Left lobe of liver (tissue), 2 donors: ENCODE results near the gene OXLD1. TPM values are rescaled to one million over a fixed set of nuclear protein-coding genes. Genes with fewer than 3 reads are reported as not detected.
A peak's percentile ranks its signal among the peaks of the same experiment; 100 is the strongest.

Experiments
- ATAC-seq: fragments of 200-7000 bp; cut with Tn5 transposase; one replicate; pipeline ENCODE4 v1.9.1; 2020; ENCODE audit warnings: mild to moderate bottlenecking, moderate library complexity
- DNase-seq: peaks from one replicate; pipeline ENCODE4 v3.0.0-alpha.2; 2020; ENCODE audit warnings: low spot score
- total RNA-seq: library from RNA; stranded (reverse); gene quantifications from one replicate; pipeline ENCODE4 v1.2.1, GENCODE V29; 2021
- donor health status: DM: no; HTN: no; CAD: no; lungs with moderate emphysema.
- donor health status: DM: no; HTN: yes; CAD: no.

Gene OXLD1
- 18.3 TPM for total RNA-seq

- peak; percentile 97 for ATAC-seq
Observed at GRCh38 chr17:81666342-81667191, at the start of gene OXLD1, which contains the start of gene CCDC137. OXLD1 (minus strand) TSS chr17:81666605; CDS start chr17:81666577, 28 bp downstream. CCDC137 (plus strand) TSS chr17:81666737; CDS start chr17:81666767, 30 bp downstream.

GRCh38 chr17:81715107-81715871, 48.9 kb upstream of the OXLD1 start:
- ATAC-seq (no peak), DNase-seq (no peak)

More at GRCh38 chr17:81666342-81667191, at the start of gene OXLD1, which contains the start of gene CCDC137:
- DNase-seq, result peak; percentile 97

DNA sequence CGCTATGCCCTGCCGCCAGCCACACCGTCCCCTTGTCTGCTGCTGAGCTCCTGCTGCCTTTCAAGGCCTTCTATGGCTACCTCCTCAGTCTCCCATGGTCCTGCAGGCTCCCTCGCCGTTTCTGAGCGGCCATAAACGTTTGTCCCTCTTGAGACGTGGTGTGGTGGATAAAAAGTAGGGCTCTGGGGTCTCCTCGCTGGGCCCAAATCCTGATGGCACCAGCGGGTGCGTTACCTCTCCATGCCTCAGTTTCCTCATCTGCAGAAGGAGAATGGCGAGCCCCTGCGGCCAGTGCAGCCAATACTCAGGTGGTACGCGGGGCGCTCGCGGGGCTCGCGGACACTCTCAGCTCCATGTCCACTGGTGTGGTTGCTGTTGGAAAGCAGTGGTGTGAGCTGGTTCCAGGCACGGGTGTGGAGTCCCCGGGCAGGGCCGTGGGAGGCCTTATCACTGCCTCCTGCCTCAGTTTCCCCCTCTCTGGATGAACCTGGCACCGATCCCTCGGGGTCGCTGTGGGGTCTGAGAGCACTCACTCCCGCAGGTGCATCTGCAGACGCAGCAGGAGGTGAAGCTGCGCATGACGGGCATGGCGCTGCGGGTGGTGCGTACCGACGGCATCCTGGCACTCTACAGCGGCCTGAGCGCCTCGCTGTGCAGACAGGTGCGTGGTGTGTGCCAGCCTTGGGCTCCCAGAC, 48.2 kb upstream of the OXLD1 start:
- ATAC-seq, result no peak
- no peak for DNase-seq

DNA sequence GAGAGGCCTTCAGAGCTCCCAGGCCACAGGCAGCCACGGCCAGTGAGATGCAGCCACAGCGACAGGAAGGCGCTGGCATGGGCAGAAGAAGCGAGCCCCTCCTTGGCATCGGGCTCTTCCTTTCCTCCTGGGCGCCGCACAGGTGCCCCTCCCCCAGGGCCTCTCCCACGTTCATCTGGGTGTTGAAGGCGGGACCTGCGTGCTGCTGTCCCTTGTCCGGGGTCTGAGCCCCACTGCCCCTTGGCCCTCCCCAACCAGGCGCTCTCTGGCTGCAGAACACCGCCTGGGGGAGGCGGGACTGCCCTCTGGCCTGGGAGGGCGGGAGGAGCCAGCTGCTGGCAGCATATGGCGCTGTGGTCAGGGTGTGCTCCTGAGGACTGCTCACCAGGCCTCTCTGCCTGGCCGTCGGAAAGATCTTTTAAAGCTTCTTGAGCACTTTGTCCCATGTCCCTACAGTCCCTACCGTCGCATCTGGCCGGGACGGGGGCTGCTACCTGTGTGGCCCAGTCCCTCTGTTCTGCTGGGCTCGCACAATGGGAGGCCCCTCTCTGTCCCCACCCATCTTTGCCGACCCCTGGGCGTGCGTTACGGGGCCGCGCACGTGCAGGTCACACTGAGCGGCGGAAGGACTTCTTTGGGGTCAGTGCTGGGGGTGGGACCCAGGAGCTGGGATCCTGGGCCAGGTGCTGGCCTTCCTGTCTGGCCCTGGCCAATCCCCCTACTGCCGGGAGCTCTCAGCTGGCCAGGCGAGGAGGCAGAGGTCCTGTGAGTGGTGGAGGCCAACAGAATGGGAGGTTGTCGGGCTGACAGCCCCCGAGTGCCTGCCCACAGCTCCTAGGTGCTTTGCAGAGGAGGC, 47.4 kb upstream of the OXLD1 start:
- peak; percentile 71 for ATAC-seq
- peak; percentile 95 for DNase-seq

DNA sequence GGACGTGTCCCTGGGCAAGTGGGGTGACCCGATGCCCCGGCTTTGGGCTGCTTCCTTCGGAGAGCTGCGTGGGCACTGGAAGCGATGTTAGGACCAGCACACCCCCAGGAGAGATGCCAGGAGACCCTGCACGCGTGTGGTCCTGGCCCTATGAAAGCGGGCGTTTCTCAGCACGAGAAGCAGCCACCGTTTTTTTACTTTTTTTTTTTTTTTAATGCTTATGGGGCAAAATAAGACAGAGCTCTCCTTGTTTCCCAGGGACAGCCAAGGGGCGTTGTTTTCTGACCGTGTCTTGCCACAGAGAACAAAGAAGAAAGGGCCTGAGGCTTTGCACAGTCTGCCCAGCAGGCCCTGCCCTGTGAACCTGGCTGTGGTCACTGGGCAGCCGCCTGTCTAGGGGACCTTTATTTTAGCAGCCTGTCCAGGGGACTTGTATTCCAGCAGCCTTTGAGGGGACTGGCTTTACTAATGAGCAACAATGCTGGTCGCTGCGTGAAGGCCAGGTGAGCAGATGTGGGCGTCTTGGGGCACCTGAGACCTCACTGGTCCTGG, 46.7 kb upstream of the OXLD1 start:
- DNase-seq (no peak), ATAC-seq (peak; percentile 3)

DNA sequence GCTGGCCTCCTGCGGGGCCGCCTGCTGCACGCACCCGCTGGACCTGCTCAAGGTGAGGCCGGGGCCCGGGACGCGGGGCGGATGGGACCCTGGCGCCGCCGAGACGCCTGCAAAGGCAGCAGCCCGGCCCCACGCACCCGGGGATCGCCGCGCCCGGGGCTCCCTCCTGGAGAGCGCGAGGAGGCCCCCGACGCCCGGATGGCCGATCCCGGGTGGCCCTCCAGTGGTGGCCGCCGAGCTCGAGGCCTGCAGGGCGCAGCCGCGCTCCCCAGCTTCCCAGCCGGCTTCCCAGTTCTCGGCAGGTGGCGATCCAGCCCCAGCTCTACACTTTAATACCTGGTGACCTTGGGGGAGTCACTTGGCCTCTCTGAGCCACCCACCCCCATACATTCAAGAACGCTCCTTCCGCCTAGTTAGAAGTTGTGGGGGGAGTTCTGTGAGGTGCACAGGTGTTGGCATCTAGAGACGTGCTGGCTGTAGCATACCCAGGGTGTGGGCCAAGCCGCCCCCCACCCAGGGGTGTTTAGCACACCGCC, 46.1 kb upstream of the OXLD1 start:
- ATAC-seq, result peak; percentile 1

DNA sequence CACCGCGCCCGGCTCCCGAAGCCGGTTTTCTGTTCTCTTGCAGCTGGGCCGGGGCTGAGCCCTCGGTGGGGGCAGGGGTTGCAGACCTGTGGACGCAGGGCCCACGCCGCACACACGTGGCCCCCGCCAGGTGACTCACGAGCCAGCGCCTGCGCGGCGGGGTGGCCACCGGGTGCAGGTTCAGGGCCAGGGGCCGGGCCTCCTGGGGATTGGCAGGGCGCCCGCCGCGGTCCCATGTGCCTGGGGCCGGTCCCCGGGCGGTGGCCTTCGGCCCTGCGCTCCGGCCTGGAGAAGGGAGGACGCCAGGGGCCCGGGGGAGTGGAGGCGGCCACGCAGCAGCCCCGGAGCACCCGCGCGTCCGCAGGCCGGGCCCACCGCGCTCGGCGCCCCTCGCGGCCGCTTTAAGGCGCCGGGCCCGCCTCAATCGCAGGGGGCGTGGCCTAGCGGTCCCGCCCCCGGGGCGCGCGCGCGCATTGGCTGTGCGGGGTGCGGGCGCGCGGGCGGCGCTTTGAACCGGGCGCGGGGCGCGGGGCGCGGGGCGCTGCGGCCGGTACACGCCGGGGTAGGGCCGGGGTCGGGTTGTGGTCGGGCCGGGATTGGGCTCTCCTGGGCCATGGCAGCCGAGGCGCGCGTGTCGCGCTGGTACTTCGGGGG, 45.5 kb upstream of the OXLD1 start, which contains the start of gene SLC25A10:
SLC25A10 (plus strand) TSS at position 471 of the 654 bp plus-strand sequence; CDS start at position 614, 143 bp downstream.
- DNase-seq (peak; percentile 97), ATAC-seq (peak; percentile 62)

More for the DNA sequence above, 46.1 kb upstream of the OXLD1 start:
- DNase-seq, result no peak

DNA sequence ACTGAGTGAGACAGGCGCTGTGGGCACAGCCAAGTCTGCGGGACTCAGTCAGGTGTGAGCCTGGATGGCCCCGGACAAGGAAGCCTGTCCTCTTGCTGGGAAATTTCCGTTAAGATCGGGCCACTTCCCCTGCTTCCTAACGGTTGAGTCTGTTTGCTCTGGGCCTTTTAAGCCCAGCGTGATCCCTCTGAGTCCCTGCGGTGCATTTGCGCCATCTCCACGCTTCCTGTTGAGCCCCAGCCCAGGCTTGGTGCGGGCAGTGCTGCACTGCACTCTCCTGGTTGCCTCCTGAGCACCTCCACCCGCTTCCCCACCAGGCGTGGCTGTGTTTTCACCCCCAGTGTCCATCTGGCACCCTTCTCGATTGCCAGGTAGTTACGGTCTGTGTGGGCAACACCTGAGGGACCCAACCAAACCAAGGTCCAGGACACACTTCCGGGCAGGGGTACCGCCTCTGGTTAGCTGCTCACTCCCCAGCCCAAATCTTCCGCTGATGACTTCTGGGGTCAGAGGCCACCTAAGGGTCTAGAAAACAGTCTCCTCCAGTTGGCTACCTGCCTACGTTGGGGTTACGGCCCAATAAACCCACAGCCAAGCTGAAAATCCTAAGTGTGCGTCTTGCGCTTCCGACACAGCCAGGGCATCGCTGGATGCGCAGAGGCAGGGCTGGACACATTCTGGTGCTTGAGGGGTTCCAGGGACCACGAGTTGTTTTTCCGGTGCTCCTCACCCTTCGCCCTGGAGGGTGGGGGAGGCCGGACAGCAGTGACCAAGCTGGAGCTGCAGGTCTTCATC, 44.3 kb upstream of the OXLD1 start:
- ATAC-seq, result peak; percentile 8
- no peak for DNase-seq

- no peak for DNase-seq
- ATAC-seq, result no peak
Observed at GRCh38 chr17:81708739-81709185, 42.4 kb upstream of the OXLD1 start.

GRCh38 chr17:81707725-81708646, 41.6 kb upstream of the OXLD1 start:
- ATAC-seq, result no peak
- DNase-seq, result no peak

DNA sequence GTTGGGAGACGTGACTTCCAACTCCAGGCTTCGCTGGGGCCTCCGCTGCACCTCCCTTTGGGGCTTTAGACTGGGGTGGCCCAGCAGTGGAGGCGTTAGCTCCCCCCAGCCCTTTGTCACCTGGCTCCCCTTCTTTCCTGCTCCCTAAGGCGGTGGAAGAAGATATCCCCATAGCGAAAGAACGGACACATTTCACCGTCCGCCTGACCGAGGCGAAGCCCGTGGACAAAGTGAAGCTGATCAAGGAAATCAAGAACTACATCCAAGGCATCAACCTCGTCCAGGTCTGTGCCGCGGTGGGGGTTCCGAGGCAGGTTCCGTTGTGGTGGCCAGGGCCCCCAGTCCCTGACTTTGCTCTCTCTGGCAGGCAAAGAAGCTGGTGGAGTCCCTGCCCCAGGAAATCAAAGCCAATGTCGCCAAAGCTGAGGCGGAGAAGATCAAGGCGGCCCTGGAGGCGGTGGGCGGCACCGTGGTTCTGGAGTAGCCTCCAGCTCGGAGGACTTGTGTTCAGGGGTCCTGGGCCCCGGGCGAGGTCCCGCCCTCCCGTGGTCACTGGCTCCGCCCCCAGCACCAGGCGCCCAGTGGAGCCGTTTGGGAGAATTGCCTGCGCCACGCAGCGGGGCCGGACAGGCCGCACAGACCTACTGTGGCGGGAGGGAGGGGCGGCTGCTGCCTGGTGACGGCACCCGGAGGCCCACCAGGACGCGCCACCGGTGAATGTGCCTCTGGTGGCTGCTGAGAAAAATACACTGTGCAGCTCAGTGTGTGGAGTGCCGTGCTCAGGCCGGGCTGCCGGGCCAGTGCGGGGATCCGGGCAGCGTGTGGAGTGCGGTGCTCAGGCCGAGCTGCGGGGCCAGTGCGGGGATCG, 40.6 kb upstream of the OXLD1 start:
- no peak for ATAC-seq
- no peak for DNase-seq

GRCh38 chr17:81706232-81706611, 39.8 kb upstream of the OXLD1 start:
- ATAC-seq (no peak), DNase-seq (no peak)

GRCh38 chr17:81705518-81706231, 39.3 kb upstream of the OXLD1 start:
- ATAC-seq, result no peak
- DNase-seq, result no peak

DNA sequence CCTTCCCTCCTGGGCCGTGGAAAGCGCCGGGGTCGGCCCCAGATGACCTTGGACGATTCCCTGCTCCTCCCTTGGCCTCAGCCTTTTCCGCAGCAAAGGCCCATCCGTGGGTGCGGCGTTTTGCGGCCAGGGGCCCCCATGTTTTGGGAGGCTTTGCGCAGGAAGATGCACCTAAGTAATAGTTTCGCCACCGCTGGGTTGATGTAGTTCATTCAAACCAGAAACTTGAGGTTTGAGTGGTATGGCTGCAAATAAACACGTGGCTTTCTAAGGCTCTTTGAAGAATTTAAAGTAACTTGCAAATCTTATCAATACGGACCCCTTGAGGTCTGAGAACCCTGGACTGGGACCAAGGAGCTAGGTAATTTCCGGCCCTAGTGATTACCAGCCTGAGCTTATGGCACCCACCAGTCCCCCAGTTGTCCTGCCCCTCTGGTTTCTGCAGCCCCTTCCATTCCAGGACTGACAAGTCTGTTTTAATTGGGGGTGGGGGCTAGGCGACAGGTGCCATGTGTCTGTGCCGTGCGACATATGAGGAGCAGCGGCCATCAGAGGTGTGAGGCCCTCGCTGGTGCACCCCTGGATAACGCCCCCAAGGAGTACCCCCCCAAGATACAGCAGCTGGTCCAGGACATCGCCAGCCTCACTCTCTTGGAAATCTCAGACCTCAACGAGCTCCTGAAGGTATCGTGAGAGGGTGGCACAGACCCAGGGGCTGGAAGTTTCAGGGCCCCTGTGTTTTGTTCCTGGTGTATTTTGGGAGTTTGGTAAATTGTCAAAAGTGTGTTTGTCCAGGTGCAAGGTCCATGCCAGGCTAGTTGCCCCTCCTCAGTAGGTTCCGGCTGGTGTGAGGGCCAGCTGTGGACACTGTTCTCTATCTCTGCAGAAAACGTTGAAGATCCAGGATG, 37.6 kb upstream of the OXLD1 start:
- ATAC-seq, result peak; percentile 36
- no peak for DNase-seq
